Panc1 (cell line): ENCODE results near the gene MATN1.

Source experiments
- POLR2AphosphoS5 ChIP-seq: IDR thresholded peaks from 2 replicates; pipeline ENCODE4 v1.6.1; 2012; ENCODE audit warnings: mild to moderate bottlenecking, low read depth, low read length, moderate library complexity
- TCF7L2 ChIP-seq: IDR thresholded peaks from 2 replicates; pipeline ENCODE4 v1.6.1; 2011; ENCODE audit warnings: mild to moderate bottlenecking, low read depth, low read length, inconsistent platforms
- TF ChIP-seq, protein P1 (sequence below): fragments of 450-650 bp; IDR thresholded peaks from 2 replicates; pipeline ENCODE4 v1.5.1; 2017; ENCODE audit warnings: mild to moderate bottlenecking
- TF ChIP-seq, protein P2 (sequence below), 2 experiments: IDR thresholded peaks; 2 replicates each; pipeline ENCODE4 v1.6.1; 2011 to 2012; ENCODE audit warnings: low read depth in 2 of 2, control low read depth in 1 of 2, low read length in 1 of 2, mild to moderate bottlenecking in 1 of 2, moderate library complexity in 1 of 2; ENCODE audit not compliant: insufficient read depth in 1 of 2

DNA sequence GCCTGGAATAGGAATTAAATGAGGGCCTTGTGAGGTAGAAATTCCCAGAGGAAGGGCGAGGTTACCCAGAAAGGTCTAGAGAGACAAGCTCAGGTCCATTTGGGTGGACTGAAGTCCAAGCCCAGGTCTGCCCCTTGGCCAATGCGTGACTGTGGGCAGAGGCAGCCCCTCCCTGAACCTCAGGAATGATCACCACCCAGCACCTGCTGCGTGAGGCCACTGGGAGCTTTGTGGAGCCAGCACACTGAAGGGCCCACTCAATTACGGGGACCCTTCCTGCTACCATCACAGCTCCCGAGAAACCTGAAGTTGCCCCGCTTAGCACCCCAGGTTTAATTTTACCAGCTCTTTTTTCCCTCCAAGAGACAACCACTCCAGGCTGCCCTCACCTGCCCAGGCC is 6.5 kb upstream of the MATN1 start:
- TF ChIP-seq, protein P1, sequence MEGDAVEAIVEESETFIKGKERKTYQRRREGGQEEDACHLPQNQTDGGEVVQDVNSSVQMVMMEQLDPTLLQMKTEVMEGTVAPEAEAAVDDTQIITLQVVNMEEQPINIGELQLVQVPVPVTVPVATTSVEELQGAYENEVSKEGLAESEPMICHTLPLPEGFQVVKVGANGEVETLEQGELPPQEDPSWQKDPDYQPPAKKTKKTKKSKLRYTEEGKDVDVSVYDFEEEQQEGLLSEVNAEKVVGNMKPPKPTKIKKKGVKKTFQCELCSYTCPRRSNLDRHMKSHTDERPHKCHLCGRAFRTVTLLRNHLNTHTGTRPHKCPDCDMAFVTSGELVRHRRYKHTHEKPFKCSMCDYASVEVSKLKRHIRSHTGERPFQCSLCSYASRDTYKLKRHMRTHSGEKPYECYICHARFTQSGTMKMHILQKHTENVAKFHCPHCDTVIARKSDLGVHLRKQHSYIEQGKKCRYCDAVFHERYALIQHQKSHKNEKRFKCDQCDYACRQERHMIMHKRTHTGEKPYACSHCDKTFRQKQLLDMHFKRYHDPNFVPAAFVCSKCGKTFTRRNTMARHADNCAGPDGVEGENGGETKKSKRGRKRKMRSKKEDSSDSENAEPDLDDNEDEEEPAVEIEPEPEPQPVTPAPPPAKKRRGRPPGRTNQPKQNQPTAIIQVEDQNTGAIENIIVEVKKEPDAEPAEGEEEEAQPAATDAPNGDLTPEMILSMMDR = no peak
- TF ChIP-seq, protein P2, sequence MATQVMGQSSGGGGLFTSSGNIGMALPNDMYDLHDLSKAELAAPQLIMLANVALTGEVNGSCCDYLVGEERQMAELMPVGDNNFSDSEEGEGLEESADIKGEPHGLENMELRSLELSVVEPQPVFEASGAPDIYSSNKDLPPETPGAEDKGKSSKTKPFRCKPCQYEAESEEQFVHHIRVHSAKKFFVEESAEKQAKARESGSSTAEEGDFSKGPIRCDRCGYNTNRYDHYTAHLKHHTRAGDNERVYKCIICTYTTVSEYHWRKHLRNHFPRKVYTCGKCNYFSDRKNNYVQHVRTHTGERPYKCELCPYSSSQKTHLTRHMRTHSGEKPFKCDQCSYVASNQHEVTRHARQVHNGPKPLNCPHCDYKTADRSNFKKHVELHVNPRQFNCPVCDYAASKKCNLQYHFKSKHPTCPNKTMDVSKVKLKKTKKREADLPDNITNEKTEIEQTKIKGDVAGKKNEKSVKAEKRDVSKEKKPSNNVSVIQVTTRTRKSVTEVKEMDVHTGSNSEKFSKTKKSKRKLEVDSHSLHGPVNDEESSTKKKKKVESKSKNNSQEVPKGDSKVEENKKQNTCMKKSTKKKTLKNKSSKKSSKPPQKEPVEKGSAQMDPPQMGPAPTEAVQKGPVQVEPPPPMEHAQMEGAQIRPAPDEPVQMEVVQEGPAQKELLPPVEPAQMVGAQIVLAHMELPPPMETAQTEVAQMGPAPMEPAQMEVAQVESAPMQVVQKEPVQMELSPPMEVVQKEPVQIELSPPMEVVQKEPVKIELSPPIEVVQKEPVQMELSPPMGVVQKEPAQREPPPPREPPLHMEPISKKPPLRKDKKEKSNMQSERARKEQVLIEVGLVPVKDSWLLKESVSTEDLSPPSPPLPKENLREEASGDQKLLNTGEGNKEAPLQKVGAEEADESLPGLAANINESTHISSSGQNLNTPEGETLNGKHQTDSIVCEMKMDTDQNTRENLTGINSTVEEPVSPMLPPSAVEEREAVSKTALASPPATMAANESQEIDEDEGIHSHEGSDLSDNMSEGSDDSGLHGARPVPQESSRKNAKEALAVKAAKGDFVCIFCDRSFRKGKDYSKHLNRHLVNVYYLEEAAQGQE (IDR thresholded peaks at IDR 0.05; ENCODE audit: insufficient read depth in 1 of 2, low read depth in 2 of 2, low read length in 1 of 2) = no peak
- no peak for TF ChIP-seq POLR2AphosphoS5
- no peak for TF ChIP-seq TCF7L2
